Natural killer cell (primary cell): ENCODE data around the gene COL23A1. TPM values are rescaled to one million over a fixed set of nuclear protein-coding genes. Genes with fewer than 3 reads are reported as not detected.

Experiments
- ATAC-seq, 3 donors: fragments of 150-1000 bp in 2 of 3; fragments of 200-7000 bp in 1 of 3; cut with Tn5 transposase; 1 replicate in 1 of 3; 2 replicates in 2 of 3; pipeline ENCODE4 v1.10.0; 2021; ENCODE audit warnings: mild to moderate bottlenecking in 2 of 3, moderate library complexity in 2 of 3
- DNase-seq, 2 donors: peaks; one replicate each; pipeline versions ENCODE4 v3.0.0 to v3.0.0-alpha.2; 2013 to 2021; ENCODE audit warnings: mixed read lengths in 1 of 2
- H3K27ac ChIP-seq: one replicate; pipeline ENCODE4 v1.5.1; 2013; ENCODE audit warnings: mild to moderate bottlenecking, low read length
- H3K27me3 ChIP-seq: one replicate; pipeline ENCODE4 v1.6.1; 2013; ENCODE audit warnings: low read length; ENCODE audit not compliant: control insufficient read depth, insufficient read depth
- H3K36me3 ChIP-seq: one replicate; pipeline ENCODE4 v1.6.1; 2013; ENCODE audit warnings: low read length; ENCODE audit not compliant: control insufficient read depth, insufficient read depth
- H3K4me1 ChIP-seq: one replicate; pipeline ENCODE4 v1.6.1; 2013; ENCODE audit warnings: low read length; ENCODE audit not compliant: control insufficient read depth, insufficient read depth
- H3K4me3 ChIP-seq: one replicate; pipeline ENCODE4 v1.5.1; 2013; ENCODE audit warnings: low read length
- H3K9me3 ChIP-seq: one replicate; pipeline ENCODE4 v1.6.1; 2013; ENCODE audit warnings: low read length; ENCODE audit not compliant: control insufficient read depth, insufficient read depth
- H3K27ac Mint-ChIP-seq, 2 donors: one replicate each; pipeline ENCODE4 v1.8.0; 2022; ENCODE audit warnings: mild to moderate bottlenecking in 2 of 2, mixed read lengths in 2 of 2, moderate library complexity in 1 of 2
- H3K27me3 Mint-ChIP-seq, 2 donors: one replicate each; pipeline ENCODE4 v1.8.0; 2022; ENCODE audit warnings: low read depth in 2 of 2, mixed read lengths in 2 of 2
- H3K36me3 Mint-ChIP-seq: one replicate; pipeline ENCODE4 v1.8.0; 2022; ENCODE audit warnings: mixed read lengths
- H3K4me1 Mint-ChIP-seq, 2 donors: one replicate each; pipeline ENCODE4 v1.8.0; 2022; ENCODE audit warnings: mixed read lengths in 2 of 2
- H3K4me3 Mint-ChIP-seq: one replicate; pipeline ENCODE4 v1.8.0; 2022; ENCODE audit warnings: mild to moderate bottlenecking, moderate library complexity, mixed read lengths
- H3K9me3 Mint-ChIP-seq, 2 donors: one replicate each; pipeline ENCODE4 v1.8.0; 2022; ENCODE audit warnings: mixed read lengths in 2 of 2
- WGBS: methylation state at CpG from one replicate; pipeline ENCODE4 v1.1.7; 2013; ENCODE audit warnings: missing lambda C conversion rate; ENCODE audit not compliant: insufficient coverage; 5-methylcytosine and 5-hydroxymethylcytosine counted together
- intact Hi-C: fragments of 100-400 bp; cut with micrococcal nuclease; formaldehyde crosslinking; loops from one replicate; pipeline ENCODE4 v1.14.2; 2022
- total RNA-seq, 4 donors: library from RNA; stranded (reverse); fragments of 120-200 nt in 1 of 4; gene quantifications; one replicate each; pipeline versions ENCODE4 v1.2.3 to v1.2.4, GENCODE V29; 2013 to 2022
- TF ChIP-seq, protein P1 (sequence below): fragments of 200-600 bp; IDR thresholded peaks from one replicate; pipeline ENCODE4 v1.8.0; 2022; ENCODE audit warnings: antibody characterized with exemption

COL23A1 gene
- total RNA-seq, 3 donors from 2014 or later (not counting 1 experiment from before 2014, with no cell fraction given): 0.15 TPM; not detected in 2

- Histone ChIP-seq H3K9me3 (no peaks in the 10 kb centered on the region), H3K36me3 (no peaks in the 10 kb centered on the region), H3K4me1 (no peaks in the 10 kb centered on the region), H3K27ac (no peak overlapping the region), H3K4me3 (no peak overlapping the region), H3K27me3 (no peaks in the 10 kb centered on the region)
- Mint-ChIP-seq H3K9me3 (no peaks in the 10 kb centered on the region), H3K4me1 (no peaks in the 10 kb centered on the region), H3K4me3 (no peak overlapping the region), H3K36me3 (no peaks in the 10 kb centered on the region), H3K27me3 (peaks cover 4 to 13% of the 10 kb centered on the region in 2 donors), H3K27ac (no peak overlapping the region)
- TF ChIP-seq, protein P1, sequence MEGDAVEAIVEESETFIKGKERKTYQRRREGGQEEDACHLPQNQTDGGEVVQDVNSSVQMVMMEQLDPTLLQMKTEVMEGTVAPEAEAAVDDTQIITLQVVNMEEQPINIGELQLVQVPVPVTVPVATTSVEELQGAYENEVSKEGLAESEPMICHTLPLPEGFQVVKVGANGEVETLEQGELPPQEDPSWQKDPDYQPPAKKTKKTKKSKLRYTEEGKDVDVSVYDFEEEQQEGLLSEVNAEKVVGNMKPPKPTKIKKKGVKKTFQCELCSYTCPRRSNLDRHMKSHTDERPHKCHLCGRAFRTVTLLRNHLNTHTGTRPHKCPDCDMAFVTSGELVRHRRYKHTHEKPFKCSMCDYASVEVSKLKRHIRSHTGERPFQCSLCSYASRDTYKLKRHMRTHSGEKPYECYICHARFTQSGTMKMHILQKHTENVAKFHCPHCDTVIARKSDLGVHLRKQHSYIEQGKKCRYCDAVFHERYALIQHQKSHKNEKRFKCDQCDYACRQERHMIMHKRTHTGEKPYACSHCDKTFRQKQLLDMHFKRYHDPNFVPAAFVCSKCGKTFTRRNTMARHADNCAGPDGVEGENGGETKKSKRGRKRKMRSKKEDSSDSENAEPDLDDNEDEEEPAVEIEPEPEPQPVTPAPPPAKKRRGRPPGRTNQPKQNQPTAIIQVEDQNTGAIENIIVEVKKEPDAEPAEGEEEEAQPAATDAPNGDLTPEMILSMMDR: no peak
- ATAC-seq (no peak), DNase-seq (no peak)
- 80% methylated on average over 11 of the region's 11 CpGs for WGBS
- intact Hi-C loops: no loop called here
Observed at GRCh38 chr5:178338126-178338749, 252.0 kb downstream of the COL23A1 start.

DNA sequence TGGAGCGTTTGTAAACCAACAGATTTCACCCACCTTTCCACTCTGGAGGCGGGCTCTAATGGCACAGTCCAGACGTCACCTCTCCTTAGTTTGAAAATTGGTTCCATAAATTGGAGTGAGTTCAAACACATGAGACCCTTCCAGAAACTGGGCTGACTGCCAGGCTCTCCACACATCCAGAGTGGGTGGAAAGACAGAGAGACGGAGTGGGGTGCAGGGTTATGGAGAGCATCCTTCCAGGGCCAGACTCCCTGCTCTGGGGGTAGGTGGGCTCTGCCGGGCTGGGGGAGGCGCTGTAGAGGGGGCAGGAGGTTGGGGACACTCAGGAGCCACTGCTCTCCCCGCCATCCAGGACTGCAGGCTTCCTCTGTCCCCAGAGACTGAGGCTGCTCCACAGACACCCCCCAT is 252.9 kb downstream of the COL23A1 start:
- no peak for ATAC-seq
- no peak overlapping the region for H3K27ac Mint-ChIP-seq
- no peak for DNase-seq

DNA sequence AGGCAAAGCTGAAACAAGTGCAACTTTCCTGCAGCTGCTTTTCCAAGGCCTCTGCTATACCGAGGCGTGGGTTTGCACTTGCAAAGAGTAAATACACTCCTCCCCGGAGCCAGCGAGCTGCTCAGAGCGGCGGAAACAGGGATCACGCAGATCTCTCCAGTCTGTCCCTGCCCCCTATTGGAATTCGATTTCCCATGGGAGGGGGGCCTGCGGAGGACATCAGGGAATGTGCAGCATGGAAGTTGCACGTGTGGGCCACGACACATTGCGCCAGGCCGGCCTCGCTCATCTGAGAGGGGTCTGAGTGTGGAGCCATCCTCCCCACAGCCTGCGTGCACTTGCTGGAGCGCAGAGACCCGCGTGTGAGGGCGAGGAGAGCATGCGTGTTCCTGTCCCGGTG is 253.3 kb downstream of the COL23A1 start:
- Histone ChIP-seq H3K4me3 (no peak overlapping the region), H3K27me3 (no peaks in the 10 kb centered on the region), H3K4me1 (no peaks in the 10 kb centered on the region), H3K36me3 (no peaks in the 10 kb centered on the region), H3K27ac (no peak overlapping the region), H3K9me3 (no peaks in the 10 kb centered on the region)
- WGBS: 90% methylated on average over 21 of the region's 21 CpGs
- no peaks in the 10 kb centered on the region for H3K4me1 Mint-ChIP-seq
- no peaks in the 10 kb centered on the region for H3K36me3 Mint-ChIP-seq
- intact Hi-C loops: no loop called here
- no peak overlapping the region for H3K27ac Mint-ChIP-seq
- no peaks in the 10 kb centered on the region for H3K9me3 Mint-ChIP-seq
- DNase-seq (no peak), ATAC-seq (no peak)
- TF ChIP-seq, protein P1: no peak
- H3K4me3 Mint-ChIP-seq: no peak overlapping the region
- H3K27me3 Mint-ChIP-seq: peaks cover 4 to 8% of the 10 kb centered on the region in 2 donors

More for the DNA sequence above, 252.9 kb downstream of the COL23A1 start:
- Histone ChIP-seq H3K27ac (no peak overlapping the region), H3K4me3 (no peak overlapping the region), H3K9me3 (no peaks in the 10 kb centered on the region), H3K36me3 (no peaks in the 10 kb centered on the region), H3K27me3 (no peaks in the 10 kb centered on the region), H3K4me1 (no peaks in the 10 kb centered on the region)
- Mint-ChIP-seq H3K27me3 (peaks cover 4 to 8% of the 10 kb centered on the region in 2 donors), H3K4me3 (no peak overlapping the region), H3K4me1 (no peaks in the 10 kb centered on the region), H3K36me3 (no peaks in the 10 kb centered on the region), H3K9me3 (no peaks in the 10 kb centered on the region)
- TF ChIP-seq, protein P1: no peak
- WGBS: 79% methylated on average over 6 of the region's 7 CpGs
- intact Hi-C loops: no loop called here
